Measurements from ENCODE around the gene MIER1.
"Not testable (repeated sequence)": the region's sequence is repeated elsewhere in the genome, so short reads cannot be mapped to it uniquely, and the experiment has no call there.

The MIER1 gene

GRCh38 chr1:66940981-66941380 is 16.2 kb downstream of the MIER1 start:
- no peak for DNase-seq

GRCh38 chr1:66943361-66943969 is 18.7 kb downstream of the MIER1 start:
- DNase-seq: no peak

GRCh38 chr1:66944330-66945274 is 19.8 kb downstream of the MIER1 start:
- DNase-seq: no peak

GRCh38 chr1:66945316-66945715 is 20.5 kb downstream of the MIER1 start:
- DNase-seq: no peak

GRCh38 chr1:66947267-66947666 is 22.5 kb downstream of the MIER1 start:
- DNase-seq: peak; percentile 75

GRCh38 chr1:66951513-66951912 is 26.7 kb downstream of the MIER1 start:
- DNase-seq: no peak

GRCh38 chr1:66954208-66954607 is 29.4 kb downstream of the MIER1 start:
- no peak for DNase-seq

GRCh38 chr1:66957938-66958337 is 33.1 kb downstream of the MIER1 start:
- DNase-seq: no peak

GRCh38 chr1:66966188-66966873 is 41.5 kb downstream of the MIER1 start:
- not testable (repeated sequence) for DNase-seq

GRCh38 chr1:66968574-66968973 is 43.8 kb downstream of the MIER1 start:
- no peak for DNase-seq

- DNase-seq: no peak
Measured at GRCh38 chr1:66978201-66978600, 53.4 kb downstream of the MIER1 start.

- DNase-seq: not testable (repeated sequence)
Measured at GRCh38 chr1:66979621-66980020, 54.8 kb downstream of the MIER1 start.

GRCh38 chr1:66980745-66981367 is 56.1 kb downstream of the MIER1 start:
- DNase-seq: no peak

GRCh38 chr1:66981679-66982078 is 56.9 kb downstream of the MIER1 start:
- no peak for DNase-seq

GRCh38 chr1:66982561-66983260 is 57.9 kb downstream of the MIER1 start:
- DNase-seq: no peak

GRCh38 chr1:66984491-66984890 is 59.7 kb downstream of the MIER1 start:
- no peak for DNase-seq

GRCh38 chr1:66985835-66986234 is 61.0 kb downstream of the MIER1 start:
- DNase-seq: no peak

GRCh38 chr1:66993076-66993475 is 68.3 kb downstream of the MIER1 start:
- no peak for DNase-seq

GRCh38 chr1:66996018-66996682 is 71.4 kb downstream of the MIER1 start:
- DNase-seq: peak; percentile 64

GRCh38 chr1:66998972-66999371 is 74.2 kb downstream of the MIER1 start:
- DNase-seq: peak; percentile 51

- peak; percentile 86 for DNase-seq
Measured at GRCh38 chr1:66999640-67000400, 75.0 kb downstream of the MIER1 start.

Measured in GF-D8 (cell line).